Aorta (tissue), 5 donors: Measurements from ENCODE around the gene RXRA. TPM values are rescaled to one million over a fixed set of nuclear protein-coding genes. Genes with fewer than 3 reads are reported as not detected.

Source experiments
- ATAC-seq: fragments of 200-7000 bp; cut with Tn5 transposase; one replicate; pipeline ENCODE4 v1.9.1; 2022; ENCODE audit warnings: moderate library complexity; ENCODE audit not compliant: low FRiP score
- DNase-seq, 2 donors: peaks; one replicate each; pipeline ENCODE4 v3.0.0-alpha.2; 2020
- H3K27ac ChIP-seq, 2 donors: one replicate each; pipeline ENCODE4 v1.5.1; 2013; ENCODE audit warnings: low read length in 2 of 2, mild to moderate bottlenecking in 2 of 2, moderate library complexity in 2 of 2, control low read depth in 1 of 2, inconsistent platforms in 1 of 2, low read depth in 1 of 2
- H3K27me3 ChIP-seq, 2 donors: one replicate each; pipeline ENCODE4 v1.6.1; 2013; ENCODE audit warnings: control low read depth in 1 of 2, low read length in 1 of 2, mild to moderate bottlenecking in 1 of 2, moderate library complexity in 1 of 2; ENCODE audit not compliant: insufficient read depth in 2 of 2, control insufficient read depth in 1 of 2
- H3K36me3 ChIP-seq, 2 donors: one replicate each; pipeline ENCODE4 v1.6.1; 2013; ENCODE audit warnings: control low read depth in 1 of 2, low read length in 1 of 2, mild to moderate bottlenecking in 1 of 2; ENCODE audit not compliant: insufficient read depth in 2 of 2, control insufficient read depth in 1 of 2
- H3K4me1 ChIP-seq, 2 donors: one replicate each; pipeline ENCODE4 v1.6.1; 2013; ENCODE audit warnings: low read length in 2 of 2, control low read depth in 1 of 2, mild to moderate bottlenecking in 1 of 2, moderate library complexity in 1 of 2; ENCODE audit not compliant: insufficient read depth in 2 of 2, control insufficient read depth in 1 of 2
- H3K4me3 ChIP-seq, 2 donors: one replicate each; pipeline ENCODE4 v1.5.1; 2013; ENCODE audit warnings: low read length in 2 of 2, control low read depth in 1 of 2, mild to moderate bottlenecking in 1 of 2
- H3K9me3 ChIP-seq: one replicate; pipeline ENCODE4 v1.6.1; 2013; ENCODE audit warnings: mild to moderate bottlenecking, low read length; ENCODE audit not compliant: control insufficient read depth
- WGBS, 2 donors: extraction: QIAGEN DNeasy Blood & Tissue Kit; methylation state at CpG; one replicate each; pipeline ENCODE4 v1.1.7; 2013; 5-methylcytosine and 5-hydroxymethylcytosine counted together
- intact Hi-C, 2 donors: fragments of 100-400 bp; cut with DNase I; formaldehyde crosslinking; loops; one replicate each; pipeline versions ENCODE4 v1.14.2 to v1.15.0; 2022
- polyA plus RNA-seq, 2 donors: library from polyadenylated mRNA; stranded (reverse); fragments of 200-250 nt; gene quantifications; one replicate each; pipeline ENCODE4 v1.2.3, GENCODE V29; 2013
- total RNA-seq, 2 donors: library from RNA; stranded (reverse); fragmentation: NEBNext Ultra II Directional; extraction: Animal tissue kit (Norgen Biotek cat#: 25700); gene quantifications; one replicate each; pipeline ENCODE4 v1.2.1, GENCODE V29; 2021
- donor health status: healthy with polysubstance abuse.
- donor health status: Bipolar disorder and iron deficiency.
- donor health status: DM: no; HTN: no; CAD: no.
- donor health status: DM: no; HTN: no; CAD: no.
- donor health status: DM: yes; HTN: yes; CAD: no.

Gene RXRA
- total and polyA plus RNA-seq, 4 donors, result 17.7 to 67.8 (median 32.7) TPM

- DNase-seq (no peak), ATAC-seq (no peak)
- Histone ChIP-seq H3K27ac (no peak overlapping the region), H3K9me3 (no peaks in the 10 kb centered on the region), H3K4me1 (no peaks in the 10 kb centered on the region), H3K4me3 (no peak overlapping the region), H3K36me3 (no peaks in the 10 kb centered on the region), H3K27me3 (no peaks in the 10 kb centered on the region)
- intact Hi-C loops, result no loop called here
- 88 to 89% methylated on average over 8 of the region's 8 CpGs for WGBS, 2 donors
These were observed 10.7 kb downstream of the RXRA start for GRCh38 chr9:134336924-134337323.

DNA sequence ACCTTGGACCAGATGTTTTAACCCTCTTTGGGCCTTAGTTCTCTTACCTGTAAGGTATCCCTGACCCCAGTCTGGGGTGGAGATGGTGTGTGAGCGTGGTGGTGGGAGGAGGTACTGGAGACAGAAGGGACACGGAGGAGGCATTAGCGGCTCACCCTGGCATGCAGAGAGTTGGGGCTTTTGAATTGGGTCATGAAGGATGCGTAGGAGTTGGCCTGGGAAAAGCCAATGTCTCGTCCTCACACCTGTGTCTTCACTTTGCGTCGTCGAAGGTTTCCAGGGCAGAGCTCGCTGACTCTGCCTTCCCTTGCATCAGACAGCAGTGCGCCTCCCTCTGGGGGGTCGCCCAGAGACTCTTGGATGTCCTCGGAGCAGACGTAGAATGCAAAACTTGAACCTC lies 11.2 kb downstream of the RXRA start:
- H3K4me1 ChIP-seq, result no peaks in the 10 kb centered on the region
- H3K27ac ChIP-seq, result no peak overlapping the region
- no peaks in the 10 kb centered on the region for H3K9me3 ChIP-seq
- H3K4me3 ChIP-seq, result no peak overlapping the region
- intact Hi-C loops, result no loop called here
- no peaks in the 10 kb centered on the region for H3K27me3 ChIP-seq
- H3K36me3 ChIP-seq, result no peaks in the 10 kb centered on the region
- 97 to 98% methylated on average over 13 of the region's 13 CpGs for WGBS, 2 donors
- DNase-seq (no peak), ATAC-seq (no peak)

GRCh38 chr9:134338394-134339182 lies 12.3 kb downstream of the RXRA start:
- Histone ChIP-seq H3K36me3 (no peaks in the 10 kb centered on the region), H3K9me3 (no peaks in the 10 kb centered on the region), H3K4me1 (no peaks in the 10 kb centered on the region), H3K27ac (no peak overlapping the region), H3K27me3 (no peaks in the 10 kb centered on the region), H3K4me3 (no peak overlapping the region)
- 14 to 18% methylated on average over 27 of the region's 27 CpGs for WGBS, 2 donors
- ATAC-seq (peak; percentile 0), DNase-seq (no peak)
- intact Hi-C loops, result no loop called here

DNA sequence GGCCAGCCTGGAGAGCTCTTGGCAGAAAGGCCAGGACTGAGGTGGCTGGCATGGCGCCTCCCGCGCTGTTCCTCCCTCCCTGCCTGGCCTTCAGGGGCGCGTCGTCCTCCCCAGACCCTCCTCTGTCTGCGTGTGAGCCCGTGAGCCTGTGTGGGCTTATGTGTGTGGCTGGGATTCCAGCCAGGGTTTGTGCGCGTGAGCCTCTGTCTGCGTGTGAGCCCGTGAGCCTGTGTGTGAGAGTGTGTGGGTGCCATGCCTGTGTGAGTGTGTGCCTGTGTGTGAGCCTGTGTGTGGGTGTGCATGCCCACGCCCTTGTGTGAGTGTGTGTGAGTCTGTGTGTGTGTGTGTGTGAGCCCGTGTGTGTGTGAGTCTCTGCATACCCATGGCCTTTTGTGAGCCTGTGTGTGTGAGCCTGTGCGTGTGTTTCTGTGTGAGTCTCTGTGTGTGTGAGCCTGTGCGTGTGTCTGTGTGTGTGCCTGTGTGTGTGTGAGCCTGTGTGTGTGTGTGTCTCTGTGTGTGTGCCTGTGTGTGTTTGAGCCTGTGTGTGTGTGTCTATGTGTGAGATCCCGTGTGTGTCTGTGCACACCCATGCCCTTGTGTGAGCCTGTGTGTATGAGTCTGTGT lies 13.0 kb downstream of the RXRA start:
- Histone ChIP-seq H3K4me3 (no peak overlapping the region), H3K27ac (no peak overlapping the region), H3K9me3 (no peaks in the 10 kb centered on the region), H3K27me3 (no peaks in the 10 kb centered on the region), H3K36me3 (no peaks in the 10 kb centered on the region), H3K4me1 (no peaks in the 10 kb centered on the region)
- DNase-seq, result no peak
- peak; percentile 45 for ATAC-seq
- intact Hi-C loops, result no loop called here
- WGBS, 2 donors, result 21 to 22% methylated on average over 14 to 17 of the region's 17 CpGs

- no peak overlapping the region for H3K27ac ChIP-seq
- no peaks in the 10 kb centered on the region for H3K36me3 ChIP-seq
- DNase-seq, result peak in 1 of 2 donors; percentile 76
- H3K9me3 ChIP-seq, result no peaks in the 10 kb centered on the region
- intact Hi-C loops, result no loop called here
- H3K4me3 ChIP-seq, result no peak overlapping the region
- peak; percentile 16 for ATAC-seq
- H3K4me1 ChIP-seq, result no peaks in the 10 kb centered on the region
- no peaks in the 10 kb centered on the region for H3K27me3 ChIP-seq
- WGBS, 2 donors, result 86 to 88% methylated on average over 26 to 28 of the region's 28 CpGs
These were observed 14.4 kb downstream of the RXRA start for GRCh38 chr9:134340475-134341160.

- no peak overlapping the region for H3K27ac ChIP-seq
- no peaks in the 10 kb centered on the region for H3K27me3 ChIP-seq
- H3K4me3 ChIP-seq, result no peak overlapping the region
- H3K9me3 ChIP-seq, result no peaks in the 10 kb centered on the region
- intact Hi-C loops, result no loop called here
- no peaks in the 10 kb centered on the region for H3K4me1 ChIP-seq
- 3 to 8% methylated on average over 9 of the region's 9 CpGs for WGBS, 2 donors
- DNase-seq, result peak in 1 of 2 donors; percentile 81
- H3K36me3 ChIP-seq, result no peaks in the 10 kb centered on the region
- ATAC-seq, result peak; percentile 40
These were observed 15.1 kb downstream of the RXRA start for GRCh38 chr9:134341306-134341705.

DNA sequence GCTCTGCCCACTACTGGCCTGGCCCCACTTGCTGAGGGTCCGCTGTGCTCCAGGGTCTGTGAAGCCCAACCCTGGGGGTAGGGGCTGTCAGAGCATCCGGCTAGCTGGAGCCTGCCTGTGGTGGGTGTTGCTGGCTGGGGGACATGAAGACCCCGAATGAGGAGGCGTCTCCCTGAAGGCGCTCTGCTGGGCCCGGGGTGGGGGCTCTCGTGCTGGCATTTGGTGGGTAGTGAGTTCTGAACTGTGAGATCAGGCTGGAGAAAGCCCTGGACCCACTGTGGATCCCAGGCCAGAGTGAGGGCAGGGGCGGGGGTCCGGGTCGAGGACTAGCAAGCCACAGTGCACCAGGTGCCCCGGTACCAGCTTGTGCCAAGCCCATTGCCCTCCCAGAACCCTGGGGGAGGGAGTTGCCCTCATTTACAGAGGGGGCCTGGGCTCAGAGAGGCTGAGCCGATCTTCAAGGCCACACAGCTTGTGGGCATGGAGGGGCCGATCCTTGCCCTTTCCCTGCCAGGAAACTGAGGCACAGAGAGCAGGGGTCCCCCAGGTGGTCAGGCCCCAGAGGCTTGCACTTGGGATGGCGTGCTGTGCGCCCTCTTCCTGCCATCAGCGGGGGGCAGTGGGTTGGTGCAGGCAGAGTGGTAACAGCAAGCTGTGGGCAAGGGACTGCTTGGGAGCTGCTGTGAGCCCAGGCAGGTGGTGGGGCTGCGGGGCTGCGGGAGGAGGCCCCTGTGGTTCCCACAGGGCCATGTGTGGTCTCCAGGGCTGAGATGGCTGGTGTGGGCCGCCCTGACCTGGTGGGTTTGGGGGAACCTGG lies 15.9 kb downstream of the RXRA start:
- Histone ChIP-seq H3K27me3 (no peaks in the 10 kb centered on the region), H3K36me3 (no peaks in the 10 kb centered on the region), H3K9me3 (no peaks in the 10 kb centered on the region), H3K4me1 (no peaks in the 10 kb centered on the region), H3K27ac (no peak overlapping the region), H3K4me3 (no peak overlapping the region)
- ATAC-seq, result no peak
- no peak for DNase-seq
- WGBS, 2 donors, result 93 to 94% methylated on average over 19 of the region's 19 CpGs
- intact Hi-C loops, result no loop called here

- Histone ChIP-seq H3K27ac (no peak overlapping the region), H3K27me3 (no peaks in the 10 kb centered on the region), H3K4me1 (no peaks in the 10 kb centered on the region), H3K9me3 (no peaks in the 10 kb centered on the region), H3K4me3 (no peak overlapping the region), H3K36me3 (no peaks in the 10 kb centered on the region)
- WGBS, 2 donors, result 86 to 91% methylated on average over 7 of the region's 7 CpGs
- ATAC-seq (no peak), DNase-seq (no peak)
- intact Hi-C loops, result no loop called here
These were observed 16.5 kb downstream of the RXRA start for GRCh38 chr9:134342746-134343115.
